Esophagus (tissue), 2 donors: Measurements from ENCODE around the gene CDH13. TPM values are rescaled to one million over a fixed set of nuclear protein-coding genes. Genes with fewer than 3 reads are reported as not detected.

Experiments
- H3K27ac ChIP-seq, 2 donors: one replicate each; pipeline ENCODE4 v1.5.1; 2013; ENCODE audit warnings: low read depth in 2 of 2, mild to moderate bottlenecking in 2 of 2, inconsistent platforms in 1 of 2, low read length in 1 of 2, moderate library complexity in 1 of 2
- H3K27me3 ChIP-seq, 2 donors: one replicate each; pipeline ENCODE4 v1.6.1; 2013; ENCODE audit warnings: low read length in 2 of 2, control low read depth in 1 of 2, mild to moderate bottlenecking in 1 of 2; ENCODE audit not compliant: insufficient read depth in 2 of 2, control insufficient read depth in 1 of 2
- H3K36me3 ChIP-seq, 2 donors: one replicate each; pipeline ENCODE4 v1.6.1; 2013; ENCODE audit warnings: low read length in 1 of 2; ENCODE audit not compliant: control insufficient read depth in 2 of 2, insufficient read depth in 2 of 2
- H3K4me1 ChIP-seq, 2 donors: one replicate each; pipeline ENCODE4 v1.6.1; 2013; ENCODE audit warnings: low read length in 1 of 2; ENCODE audit not compliant: control insufficient read depth in 2 of 2, insufficient read depth in 2 of 2
- H3K4me3 ChIP-seq, 2 donors: one replicate each; pipeline ENCODE4 v1.5.1; 2013; ENCODE audit warnings: low read length in 2 of 2, mild to moderate bottlenecking in 2 of 2, low read depth in 1 of 2, moderate library complexity in 1 of 2
- H3K9me3 ChIP-seq, 2 donors: one replicate each; pipeline ENCODE4 v1.6.1; 2013; ENCODE audit warnings: mild to moderate bottlenecking in 2 of 2, low read depth in 1 of 2, low read length in 1 of 2, moderate library complexity in 1 of 2; ENCODE audit not compliant: control insufficient read depth in 2 of 2, insufficient read depth in 1 of 2
- WGBS, 2 donors: extraction: QIAGEN DNeasy Blood & Tissue Kit; methylation state at CpG; one replicate each; pipeline ENCODE4 v1.1.7; 2013; 5-methylcytosine and 5-hydroxymethylcytosine counted together
- polyA plus RNA-seq, 2 donors: library from polyadenylated mRNA; stranded (reverse); fragments of 200-250 nt; gene quantifications; one replicate each; pipeline ENCODE4 v1.2.3, GENCODE V29; 2013
- donor health status: healthy with polysubstance abuse.
- donor health status: Bipolar disorder and iron deficiency.

CDH13 gene
- polyA plus RNA-seq, 2 donors, result 1.3 to 4.3 TPM

DNA sequence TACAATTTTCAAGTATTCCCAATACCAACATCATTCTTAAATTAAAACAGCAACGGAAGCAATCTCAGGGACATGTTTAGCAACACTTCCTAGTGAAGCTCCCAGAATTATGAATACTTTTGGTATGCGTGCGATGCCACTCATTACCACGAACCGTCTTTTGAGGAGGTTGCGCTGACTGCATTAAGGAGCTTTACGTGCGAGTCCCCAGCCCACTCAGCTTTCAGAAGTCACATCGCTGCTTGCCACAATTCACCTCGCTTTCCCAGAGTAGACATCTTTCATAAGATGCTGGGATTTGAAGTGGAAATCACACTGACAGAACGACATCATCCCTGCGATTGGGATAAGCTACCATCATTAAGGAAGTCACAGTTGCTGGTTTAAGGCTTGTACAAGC lies 739.5 kb downstream of the CDH13 start:
- 93% methylated on average over 12 of the region's 12 CpGs for WGBS, 2 donors
- Histone ChIP-seq H3K27ac (no peak overlapping the region), H3K27me3 (no peaks in the 10 kb centered on the region), H3K4me3 (no peak overlapping the region), H3K36me3 (no peaks in the 10 kb centered on the region), H3K9me3 (no peaks in the 10 kb centered on the region), H3K4me1 (no peaks in the 10 kb centered on the region)

DNA sequence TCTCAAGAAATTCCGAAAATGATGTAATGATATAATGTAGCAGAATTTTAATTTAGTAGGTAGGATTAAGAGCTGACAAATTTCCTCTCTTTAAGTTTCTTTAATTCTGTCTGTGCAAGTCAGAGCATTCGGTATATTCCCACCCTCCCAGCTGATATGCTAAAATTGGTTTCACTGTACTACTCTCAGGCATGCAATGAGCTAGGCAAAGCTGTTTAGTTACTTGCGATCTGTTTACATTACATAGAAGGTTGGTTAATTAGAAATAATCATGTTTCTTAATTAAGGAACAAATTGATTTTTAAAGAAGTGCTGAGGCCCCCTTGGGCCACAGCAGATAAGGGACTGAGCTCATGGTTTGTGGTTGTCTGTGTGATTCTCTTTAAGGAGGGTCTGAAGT lies 748.2 kb downstream of the CDH13 start:
- Histone ChIP-seq H3K4me1 (no peaks in the 10 kb centered on the region), H3K27ac (no peak overlapping the region), H3K27me3 (no peaks in the 10 kb centered on the region), H3K4me3 (no peak overlapping the region), H3K36me3 (no peaks in the 10 kb centered on the region), H3K9me3 (no peaks in the 10 kb centered on the region)
- 78 to 83% methylated on average over 3 of the region's 3 CpGs for WGBS, 2 donors

DNA sequence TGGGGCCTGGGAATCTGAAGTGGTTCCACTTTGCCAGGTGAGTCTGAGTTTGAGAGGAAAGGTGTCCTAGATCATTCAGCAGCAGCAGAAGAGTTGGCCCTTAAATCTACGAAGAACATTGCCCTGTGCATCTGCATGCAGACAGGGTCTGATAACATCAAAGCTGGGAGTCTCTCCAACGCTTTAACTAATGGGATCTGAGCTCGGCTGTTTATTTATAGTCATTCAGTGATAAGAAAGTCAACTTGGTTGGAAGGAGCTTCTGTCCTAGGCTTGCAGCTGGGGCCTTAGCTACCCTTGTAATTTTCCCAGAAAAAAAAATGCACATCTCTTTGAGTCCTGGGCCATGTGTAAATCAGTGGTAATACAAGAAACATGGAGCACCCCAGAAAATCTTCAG lies 763.0 kb downstream of the CDH13 start:
- Histone ChIP-seq H3K27me3 (no peaks in the 10 kb centered on the region), H3K4me1 (no peaks in the 10 kb centered on the region), H3K27ac (no peak overlapping the region), H3K36me3 (no peaks in the 10 kb centered on the region), H3K4me3 (no peak overlapping the region), H3K9me3 (peaks cover 0 to 2% of the 10 kb centered on the region in 2 donors)
- WGBS, 2 donors, result 30 to 58% methylated on average over 3 of the region's 3 CpGs

DNA sequence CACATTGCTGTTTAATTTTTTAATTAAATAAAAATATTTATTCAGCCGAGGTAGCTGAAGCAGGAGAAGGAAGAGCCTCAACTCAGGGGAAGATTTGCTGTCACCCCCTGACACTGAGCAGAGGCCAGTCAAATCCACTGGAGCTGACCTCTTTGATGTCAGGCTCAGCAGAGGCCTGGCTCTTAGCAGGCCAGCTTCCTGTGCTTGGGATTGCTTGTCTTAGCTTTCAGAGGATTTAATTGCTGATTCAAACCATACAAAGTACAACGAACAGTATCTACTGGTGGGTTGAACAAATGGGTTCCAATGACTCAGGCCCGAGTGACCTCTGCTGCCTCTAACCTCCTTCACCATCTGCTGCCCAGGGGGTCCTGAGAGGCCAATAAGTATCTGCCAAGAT lies 764.0 kb downstream of the CDH13 start:
- no peaks in the 10 kb centered on the region for H3K36me3 ChIP-seq
- 58 to 67% methylated on average over 3 of the region's 3 CpGs for WGBS, 2 donors
- peaks cover 0 to 2% of the 10 kb centered on the region in 2 donors for H3K9me3 ChIP-seq

DNA sequence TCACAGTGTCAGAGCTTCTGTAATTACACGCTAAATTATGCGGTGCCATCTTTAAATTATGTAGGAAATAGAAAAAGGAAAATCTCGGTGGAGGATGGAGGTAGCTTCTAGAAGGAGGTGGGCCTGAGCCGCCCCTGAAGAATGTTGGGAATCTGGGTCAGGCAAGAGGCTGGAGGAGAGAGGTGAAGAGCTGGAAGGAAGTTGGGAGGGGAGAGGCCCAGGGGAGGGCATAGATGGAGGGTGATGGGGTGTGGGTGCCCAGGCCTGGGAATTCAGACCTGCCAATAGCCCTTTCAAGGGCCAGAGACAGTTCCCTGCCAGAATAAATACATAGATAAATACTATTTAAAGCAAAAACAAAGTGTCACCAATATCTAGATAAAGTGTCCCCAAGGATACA lies 766.0 kb downstream of the CDH13 start:
- Histone ChIP-seq H3K4me3 (no peak overlapping the region), H3K27me3 (no peaks in the 10 kb centered on the region), H3K27ac (no peak overlapping the region), H3K4me1 (no peaks in the 10 kb centered on the region), H3K9me3 (peaks cover 0 to 2% of the 10 kb centered on the region in 2 donors), H3K36me3 (no peaks in the 10 kb centered on the region)
- 83 to 89% methylated on average over 4 of the region's 4 CpGs for WGBS, 2 donors

More for the DNA sequence above, 764.0 kb downstream of the CDH13 start:
- no peak overlapping the region for H3K4me3 ChIP-seq
- H3K27ac ChIP-seq, result no peak overlapping the region
- no peaks in the 10 kb centered on the region for H3K27me3 ChIP-seq
- H3K4me1 ChIP-seq, result no peaks in the 10 kb centered on the region

DNA sequence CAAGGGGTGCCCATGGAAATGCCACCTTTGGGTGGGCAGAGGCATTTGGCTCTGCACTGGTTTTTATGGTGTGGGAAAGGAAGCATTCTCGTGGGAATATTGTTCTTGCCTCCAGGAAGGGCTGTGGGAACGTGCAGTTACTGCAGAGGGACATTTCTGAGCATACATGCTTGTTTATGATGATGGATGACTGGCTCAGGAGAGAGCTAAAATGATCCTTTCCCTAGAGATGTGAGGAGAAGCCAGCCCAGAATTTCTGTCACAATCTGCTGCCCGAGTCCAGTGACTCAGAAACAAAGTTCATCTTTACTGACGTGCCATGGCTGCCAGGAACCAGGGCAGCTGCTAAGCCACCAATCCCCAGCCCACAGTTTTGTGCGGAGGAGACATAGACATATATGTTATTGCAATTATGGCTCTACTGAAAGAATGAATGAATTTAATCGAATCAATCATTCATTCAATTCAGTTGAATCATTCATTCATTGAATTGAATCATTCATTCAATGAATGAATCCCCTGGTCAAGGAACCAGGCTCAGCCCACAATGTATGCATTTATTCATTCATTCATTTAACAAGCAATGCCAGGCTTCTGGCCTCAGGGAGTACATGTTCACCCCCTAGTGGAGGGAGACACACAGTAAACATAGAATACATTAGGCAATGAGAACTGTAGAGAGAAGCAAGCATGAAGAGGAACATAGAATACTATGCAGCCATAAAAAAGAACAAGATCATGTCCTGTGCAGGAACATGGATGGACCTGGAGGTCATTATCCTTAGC lies 766.6 kb downstream of the CDH13 start:
- 55 to 59% methylated on average over 6 of the region's 6 CpGs for WGBS, 2 donors
- peaks cover 0 to 2% of the 10 kb centered on the region in 2 donors for H3K9me3 ChIP-seq
- no peak overlapping the region for H3K27ac ChIP-seq
- no peaks in the 10 kb centered on the region for H3K27me3 ChIP-seq
- no peak overlapping the region for H3K4me3 ChIP-seq
- H3K36me3 ChIP-seq, result no peaks in the 10 kb centered on the region
- no peaks in the 10 kb centered on the region for H3K4me1 ChIP-seq

DNA sequence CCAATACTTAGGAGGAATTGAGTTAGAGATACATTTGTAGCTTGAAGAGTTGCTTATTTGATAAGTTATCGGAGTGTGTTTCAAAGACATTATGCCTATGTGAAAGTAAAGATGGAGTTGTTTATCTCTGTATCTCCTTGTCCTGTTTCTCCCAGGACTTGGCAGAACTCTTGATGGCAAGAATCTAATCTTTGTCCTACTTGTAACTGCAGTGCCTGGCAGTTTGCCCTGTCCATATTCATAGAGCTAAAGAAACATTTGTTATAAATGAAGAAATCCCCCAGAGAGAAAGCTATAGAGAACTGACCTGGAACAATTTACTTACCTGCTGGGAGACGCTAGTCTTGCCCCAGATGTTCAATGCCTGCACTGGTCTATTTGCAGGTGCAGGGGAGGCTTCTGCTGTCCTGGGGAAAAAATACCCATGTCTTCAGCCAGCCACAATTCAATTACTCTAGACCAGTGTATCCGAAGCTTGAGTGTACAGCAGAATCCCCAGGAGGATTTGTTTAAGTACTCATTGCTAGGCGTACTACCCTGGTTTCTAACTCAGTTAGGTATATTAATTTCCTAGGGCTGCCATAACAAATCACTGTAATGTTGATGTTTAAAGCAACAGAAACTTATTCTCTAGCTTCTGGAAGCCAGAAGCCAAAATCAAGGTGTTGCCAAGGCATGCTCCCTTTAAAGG lies 771.0 kb downstream of the CDH13 start:
- Histone ChIP-seq H3K27ac (no peak overlapping the region), H3K27me3 (no peaks in the 10 kb centered on the region), H3K4me1 (no peaks in the 10 kb centered on the region), H3K36me3 (no peaks in the 10 kb centered on the region), H3K4me3 (no peak overlapping the region), H3K9me3 (peaks cover 2% of the 10 kb centered on the region in 2 donors)
- WGBS, 2 donors, result 64 to 66% methylated on average over 4 of the region's 4 CpGs

DNA sequence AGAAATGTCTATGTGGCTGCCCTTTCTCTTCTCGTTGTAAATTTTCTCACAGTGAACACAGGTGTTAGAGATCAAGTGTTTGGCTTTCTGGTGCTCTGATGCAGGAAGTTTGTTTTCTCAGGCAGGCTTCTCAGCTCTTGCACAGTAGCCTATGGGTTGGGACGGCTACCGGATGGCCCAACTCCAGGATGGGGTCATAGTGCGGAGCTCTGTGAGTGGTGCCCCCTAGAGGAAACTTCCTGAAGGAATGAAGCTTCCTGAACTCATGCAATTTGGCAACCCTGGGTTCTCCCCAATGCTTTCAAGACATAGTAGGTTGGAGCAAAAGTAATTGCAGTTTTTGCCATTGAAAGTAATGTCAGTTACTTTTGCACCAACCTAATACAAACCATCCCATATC lies 773.5 kb downstream of the CDH13 start:
- Histone ChIP-seq H3K27ac (no peak overlapping the region), H3K27me3 (no peaks in the 10 kb centered on the region), H3K36me3 (no peaks in the 10 kb centered on the region), H3K4me3 (no peak overlapping the region), H3K4me1 (no peaks in the 10 kb centered on the region), H3K9me3 (peaks cover 0 to 2% of the 10 kb centered on the region in 2 donors)
- 59 to 61% methylated on average over 4 of the region's 4 CpGs for WGBS, 2 donors

DNA sequence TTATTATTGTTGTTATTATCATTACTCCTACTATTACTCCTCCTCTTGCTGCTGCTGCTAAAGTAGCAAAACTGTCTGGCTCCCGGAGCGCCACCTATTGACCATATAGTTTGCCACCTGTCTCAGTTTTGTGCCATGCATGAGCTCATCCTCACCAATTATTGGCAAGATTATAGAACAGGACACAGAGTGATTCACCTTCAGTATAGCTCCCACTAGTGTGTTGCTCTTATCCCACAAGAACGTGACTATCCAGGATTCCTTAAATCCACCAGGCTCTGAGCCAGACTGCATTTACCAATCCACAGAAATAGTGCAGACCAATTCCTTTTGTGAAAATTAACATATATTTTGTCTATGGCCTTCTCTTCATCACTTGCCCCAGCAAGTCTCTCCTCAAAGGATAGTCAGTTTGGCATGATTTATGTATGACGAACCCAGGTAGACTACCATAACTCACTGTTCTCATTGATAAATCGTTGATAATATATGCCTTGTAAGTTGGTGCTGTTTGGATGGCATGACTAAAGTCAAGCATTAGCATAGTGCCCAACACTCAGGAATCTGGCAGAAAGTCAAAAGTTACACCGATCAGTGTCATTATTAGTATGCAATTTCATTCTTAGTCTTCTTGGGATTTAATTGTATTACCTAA lies 775.5 kb downstream of the CDH13 start:
- no peaks in the 10 kb centered on the region for H3K27me3 ChIP-seq
- H3K4me1 ChIP-seq, result no peaks in the 10 kb centered on the region
- no peaks in the 10 kb centered on the region for H3K36me3 ChIP-seq
- H3K9me3 ChIP-seq, result peaks cover 0 to 2% of the 10 kb centered on the region in 2 donors
- H3K27ac ChIP-seq, result no peak overlapping the region
- H3K4me3 ChIP-seq, result no peak overlapping the region
- WGBS, 2 donors, result 47 to 67% methylated on average over 6 of the region's 6 CpGs
